22Rv1 (cell line): ENCODE results near the gene TIGD1.

Source experiments
- CTCF ChIP-seq: fragments of 450-650 bp; IDR thresholded peaks from 2 replicates; pipeline ENCODE4 v1.5.1; 2017; ENCODE audit warnings: mild to moderate bottlenecking
- ZFX ChIP-seq: fragments of 450-650 bp; IDR thresholded peaks from 2 replicates; pipeline ENCODE4 v1.6.1; 2017; ENCODE audit warnings: antibody characterized with exemption, borderline replicate concordance

- TF ChIP-seq CTCF (no peak), ZFX (no peak)
Observed at GRCh38 chr2:232540441-232541041, 9.8 kb downstream of the TIGD1 start.
